ENCODE results near the gene DEFB114. TPM values are rescaled to one million over a fixed set of nuclear protein-coding genes. Genes with fewer than 3 reads are reported as not detected.

Gene DEFB114, protein sequence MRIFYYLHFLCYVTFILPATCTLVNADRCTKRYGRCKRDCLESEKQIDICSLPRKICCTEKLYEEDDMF
- not detected in 2 replicates for total RNA-seq (2014; rRNA removed; shearing (Covaris generic); ENCODE audit: low replicate concordance)

DNA sequence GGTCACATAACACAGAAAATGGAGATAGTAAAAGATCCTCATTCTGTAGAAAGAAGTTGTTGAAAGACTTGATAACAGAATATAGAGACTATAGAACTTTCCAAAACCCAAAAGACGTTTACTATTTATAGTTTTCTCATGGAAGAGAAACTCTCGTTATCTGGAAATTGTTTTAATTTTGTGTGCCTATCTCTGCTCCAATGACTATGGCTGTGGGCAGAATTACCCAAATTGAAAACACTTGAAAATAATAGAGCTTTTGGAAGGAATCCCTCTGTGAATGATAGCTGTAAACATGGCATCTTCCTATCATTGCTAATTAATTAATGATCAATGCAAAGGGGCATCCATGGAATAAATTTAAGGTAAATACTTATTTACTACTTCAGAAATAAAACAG, at the start of gene DEFB114:
Gene DEFB114 (minus strand): TSS at position 101 of the 400 bp plus-strand sequence. CDS start 59 bp downstream, at position 42.
- Histone ChIP-seq H3K9me2 (replicated peaks; ENCODE audit: insufficient read depth, low read length) (no peaks in the 10 kb centered on the region), H3K4me2 (ENCODE audit: low read depth, low read length, poor library complexity, severe bottlenecking) (no peak within 1 kb of the TSS), H3K36me3 (ENCODE audit: insufficient read depth, low read length) (no peaks in the 10 kb centered on the region), H3K4me1 (ENCODE audit: low read length) (no peaks in the 10 kb centered on the region), H3K4me3 (ENCODE audit: low read length) (no peak within 1 kb of the TSS), H3K27me3 (ENCODE audit: low read length) (no peaks in the 10 kb centered on the region), H4K20me1 (ENCODE audit: insufficient read depth, low read depth, low read length) (no peaks in the 10 kb centered on the region), H3K27ac (ENCODE audit: low read length) (no peak within 1 kb of the TSS), H3K9me3 (ENCODE audit: low read length) (no peaks in the 10 kb centered on the region; the same call in 1 of the 2 replicates), H3K79me2 (ENCODE audit: low read length) (no peaks in the 10 kb centered on the region), H2AFZ (ENCODE audit: low read length) (no peak within 1 kb of the TSS), H3K9ac (ENCODE audit: low read length) (no peak within 1 kb of the TSS)
- no peak for DNase-seq

DNA sequence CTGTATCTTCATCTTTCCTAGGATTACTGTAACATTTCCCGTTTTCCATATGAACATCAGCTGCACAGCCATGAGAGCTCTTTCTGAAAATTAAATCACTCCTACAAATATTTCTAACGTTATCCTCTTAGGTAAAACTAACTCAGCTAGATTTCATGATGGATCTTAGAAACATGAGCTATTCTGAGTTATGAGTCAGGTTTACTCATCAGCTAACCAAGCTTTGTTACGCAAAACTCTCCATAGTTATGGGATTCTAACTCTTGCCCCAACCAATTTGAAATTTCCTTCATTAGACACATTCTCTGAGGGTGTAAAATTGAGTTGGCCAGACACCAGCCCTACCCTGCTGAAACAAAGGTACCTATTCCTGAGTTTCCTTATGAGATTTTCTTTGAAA, 43.9 kb upstream of the DEFB114 start:
- H2AFZ ChIP-seq (ENCODE audit: low read length) = no peak overlapping the region
- DNase-seq = no peak
- no peaks in the 10 kb centered on the region for H3K9me3 ChIP-seq (ENCODE audit: low read length)
- no peak overlapping the region for H3K27ac ChIP-seq (ENCODE audit: low read length)
- no peak overlapping the region for H3K4me2 ChIP-seq (ENCODE audit: low read depth, low read length, poor library complexity, severe bottlenecking)
- no peaks in the 10 kb centered on the region for H3K9me2 ChIP-seq (replicated peaks; ENCODE audit: insufficient read depth, low read length)
- H4K20me1 ChIP-seq (ENCODE audit: insufficient read depth, low read depth, low read length) = no peaks in the 10 kb centered on the region
- no peaks in the 10 kb centered on the region for H3K36me3 ChIP-seq (ENCODE audit: insufficient read depth, low read length)
- H3K79me2 ChIP-seq (ENCODE audit: low read length) = no peaks in the 10 kb centered on the region
- no peaks in the 10 kb centered on the region for H3K27me3 ChIP-seq (ENCODE audit: low read length)
- H3K4me3 ChIP-seq (ENCODE audit: low read length) = no peak overlapping the region
- H3K9ac ChIP-seq (ENCODE audit: low read length) = no peak overlapping the region
- H3K4me1 ChIP-seq (ENCODE audit: low read length) = no peaks in the 10 kb centered on the region

DNA sequence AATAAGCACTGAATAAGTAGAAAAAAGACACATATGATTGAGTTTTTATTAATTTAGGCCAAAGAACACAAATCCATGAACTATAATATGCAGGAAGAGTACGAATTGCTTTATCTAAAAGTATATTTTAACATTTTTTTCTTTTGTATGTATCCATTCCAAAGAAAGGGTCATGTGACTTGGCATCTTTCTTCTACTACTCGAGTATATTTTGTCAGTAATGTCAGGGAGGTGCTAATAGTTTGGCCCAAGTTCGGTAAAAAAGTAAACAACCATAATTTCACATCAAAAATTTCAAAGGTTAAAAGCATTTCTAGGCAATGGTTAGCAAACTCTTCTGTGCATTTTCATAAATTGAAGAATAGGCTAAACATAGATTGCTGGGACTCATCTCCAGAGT, 39.2 kb upstream of the DEFB114 start:
- Histone ChIP-seq H4K20me1 (ENCODE audit: insufficient read depth, low read depth, low read length) (no peaks in the 10 kb centered on the region), H2AFZ (ENCODE audit: low read length) (no peak overlapping the region), H3K36me3 (ENCODE audit: insufficient read depth, low read length) (no peaks in the 10 kb centered on the region), H3K4me2 (ENCODE audit: low read depth, low read length, poor library complexity, severe bottlenecking) (no peak overlapping the region), H3K27ac (ENCODE audit: low read length) (no peak overlapping the region), H3K9me3 (ENCODE audit: low read length) (no peaks in the 10 kb centered on the region), H3K27me3 (ENCODE audit: low read length) (no peaks in the 10 kb centered on the region), H3K9me2 (replicated peaks; ENCODE audit: insufficient read depth, low read length) (no peaks in the 10 kb centered on the region), H3K4me3 (ENCODE audit: low read length) (no peak overlapping the region), H3K4me1 (ENCODE audit: low read length) (no peaks in the 10 kb centered on the region), H3K9ac (ENCODE audit: low read length) (no peak overlapping the region), H3K79me2 (ENCODE audit: low read length) (no peaks in the 10 kb centered on the region)
- DNase-seq = no peak

DNA sequence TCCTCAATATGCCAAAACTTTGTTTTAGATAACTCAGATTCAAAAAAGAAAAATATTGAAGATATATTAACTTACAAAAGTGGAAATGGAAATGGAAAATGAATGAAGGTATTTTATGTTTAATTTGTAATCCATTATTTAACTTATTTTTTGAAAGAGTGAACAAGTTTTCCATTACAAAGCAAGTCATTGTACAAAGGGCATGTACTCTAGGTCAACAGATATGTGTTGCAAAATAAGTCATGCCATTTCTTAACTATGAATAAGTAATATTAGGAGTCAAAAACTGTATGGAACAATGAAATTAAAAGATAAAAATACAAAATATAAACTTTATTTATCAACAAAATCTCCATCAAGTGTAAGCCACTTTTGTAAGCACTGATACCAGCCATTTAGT, 31.3 kb upstream of the DEFB114 start:
- Histone ChIP-seq H3K79me2 (ENCODE audit: low read length) (no peaks in the 10 kb centered on the region), H4K20me1 (ENCODE audit: insufficient read depth, low read depth, low read length) (no peaks in the 10 kb centered on the region), H3K4me2 (ENCODE audit: low read depth, low read length, poor library complexity, severe bottlenecking) (no peak overlapping the region), H3K9me2 (replicated peaks; ENCODE audit: insufficient read depth, low read length) (no peaks in the 10 kb centered on the region), H3K36me3 (ENCODE audit: insufficient read depth, low read length) (no peaks in the 10 kb centered on the region), H2AFZ (ENCODE audit: low read length) (no peak overlapping the region), H3K27me3 (ENCODE audit: low read length) (no peaks in the 10 kb centered on the region), H3K9ac (ENCODE audit: low read length) (no peak overlapping the region), H3K27ac (ENCODE audit: low read length) (no peak overlapping the region), H3K4me3 (ENCODE audit: low read length) (no peak overlapping the region), H3K4me1 (ENCODE audit: low read length) (no peaks in the 10 kb centered on the region), H3K9me3 (ENCODE audit: low read length) (peaks cover 4% of the 10 kb centered on the region; the same call in 1 of the 2 replicates)
- no peak for DNase-seq

DNA sequence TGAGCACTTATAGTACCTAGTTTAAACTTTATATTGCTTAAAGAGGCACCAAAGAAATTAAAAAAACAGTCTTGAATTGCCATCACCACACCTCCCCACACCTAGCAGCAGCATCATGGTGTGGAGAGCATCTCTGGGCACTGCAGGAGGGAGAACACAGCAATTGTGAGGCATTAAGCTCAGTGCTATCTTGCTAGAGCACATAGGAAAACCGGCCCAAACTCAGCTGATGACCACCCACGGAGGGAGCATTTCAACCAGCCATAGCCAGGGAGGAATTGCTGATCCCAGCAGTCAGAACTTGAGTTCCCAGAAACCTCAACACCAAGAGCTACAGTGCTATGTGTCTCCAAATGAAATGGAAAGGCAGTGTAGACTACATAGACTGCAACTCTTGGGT, 24.9 kb upstream of the DEFB114 start:
- Histone ChIP-seq H3K9ac (ENCODE audit: low read length) (no peak overlapping the region), H3K4me2 (ENCODE audit: low read depth, low read length, poor library complexity, severe bottlenecking) (no peak overlapping the region), H3K27me3 (ENCODE audit: low read length) (no peaks in the 10 kb centered on the region), H3K9me3 (ENCODE audit: low read length) (peaks cover 10% of the 10 kb centered on the region; the same call in 1 of the 2 replicates), H3K4me1 (ENCODE audit: low read length) (no peaks in the 10 kb centered on the region), H3K36me3 (ENCODE audit: insufficient read depth, low read length) (no peaks in the 10 kb centered on the region), H3K4me3 (ENCODE audit: low read length) (no peak overlapping the region), H2AFZ (ENCODE audit: low read length) (no peak overlapping the region), H3K9me2 (replicated peaks; ENCODE audit: insufficient read depth, low read length) (no peaks in the 10 kb centered on the region; the same call in 1 of the 2 replicates), H4K20me1 (ENCODE audit: insufficient read depth, low read depth, low read length) (no peaks in the 10 kb centered on the region), H3K27ac (ENCODE audit: low read length) (no peak overlapping the region), H3K79me2 (ENCODE audit: low read length) (no peaks in the 10 kb centered on the region)
- no peak for DNase-seq

DNA sequence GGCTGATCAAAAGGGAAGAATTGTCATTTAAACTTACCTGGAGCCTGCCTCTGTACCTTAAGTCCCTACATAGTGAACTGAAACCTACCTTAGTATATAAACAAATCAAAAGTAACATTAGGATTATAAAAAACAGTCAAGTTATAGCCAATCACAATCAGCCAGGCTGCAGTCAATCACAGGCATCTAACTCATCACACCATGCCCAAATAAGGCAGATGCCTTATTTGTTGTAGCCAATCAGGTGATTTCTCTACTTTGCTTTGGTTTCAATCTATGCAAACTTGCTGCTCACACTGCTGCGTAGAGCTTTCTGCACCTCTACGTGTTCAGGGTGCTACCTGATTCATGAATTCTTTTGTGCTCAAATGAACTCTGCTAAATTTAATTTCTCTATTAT, 23.8 kb upstream of the DEFB114 start:
- no peaks in the 10 kb centered on the region for H4K20me1 ChIP-seq (ENCODE audit: insufficient read depth, low read depth, low read length)
- H3K4me1 ChIP-seq (ENCODE audit: low read length) = no peaks in the 10 kb centered on the region
- no peak overlapping the region for H3K4me3 ChIP-seq (ENCODE audit: low read length)
- H3K79me2 ChIP-seq (ENCODE audit: low read length) = no peaks in the 10 kb centered on the region
- no peaks in the 10 kb centered on the region for H3K36me3 ChIP-seq (ENCODE audit: insufficient read depth, low read length)
- peaks cover 10% of the 10 kb centered on the region; the same call in 1 of the 2 replicates for H3K9me3 ChIP-seq (ENCODE audit: low read length)
- no peak overlapping the region for H3K4me2 ChIP-seq (ENCODE audit: low read depth, low read length, poor library complexity, severe bottlenecking)
- H3K9me2 ChIP-seq (replicated peaks; ENCODE audit: insufficient read depth, low read length) = no peaks in the 10 kb centered on the region; the same call in 1 of the 2 replicates
- no peak overlapping the region for H3K9ac ChIP-seq (ENCODE audit: low read length)
- no peaks in the 10 kb centered on the region for H3K27me3 ChIP-seq (ENCODE audit: low read length)
- no peak overlapping the region for H3K27ac ChIP-seq (ENCODE audit: low read length)
- no peak overlapping the region for H2AFZ ChIP-seq (ENCODE audit: low read length)
- DNase-seq = no peak

DNA sequence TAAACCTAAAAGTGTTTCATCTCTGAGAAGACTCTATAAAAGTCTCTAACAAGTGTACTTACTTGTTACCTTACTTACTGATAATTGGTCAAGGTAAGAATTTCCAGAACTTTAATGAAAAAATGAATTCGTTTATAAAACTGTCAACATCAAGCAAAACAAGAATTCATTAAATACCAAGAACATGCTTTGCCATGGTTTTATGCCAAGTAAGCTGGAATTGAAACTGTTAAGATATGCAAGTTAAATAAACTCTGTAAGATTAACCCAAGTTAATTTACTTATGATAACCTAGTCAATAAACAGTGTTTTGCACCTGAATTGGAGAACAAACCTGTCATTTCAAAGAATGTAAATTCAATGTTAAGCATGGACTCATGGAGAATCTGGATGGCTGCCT, 22.6 kb upstream of the DEFB114 start:
- Histone ChIP-seq H3K9me3 (ENCODE audit: low read length) (peaks cover 10% of the 10 kb centered on the region; the same call in 1 of the 2 replicates), H3K27ac (ENCODE audit: low read length) (no peak overlapping the region), H3K9ac (ENCODE audit: low read length) (no peak overlapping the region), H3K9me2 (replicated peaks; ENCODE audit: insufficient read depth, low read length) (no peaks in the 10 kb centered on the region; the same call in 1 of the 2 replicates), H3K36me3 (ENCODE audit: insufficient read depth, low read length) (no peaks in the 10 kb centered on the region), H3K79me2 (ENCODE audit: low read length) (no peaks in the 10 kb centered on the region), H3K4me3 (ENCODE audit: low read length) (no peak overlapping the region), H3K4me2 (ENCODE audit: low read depth, low read length, poor library complexity, severe bottlenecking) (no peak overlapping the region), H3K4me1 (ENCODE audit: low read length) (no peaks in the 10 kb centered on the region), H4K20me1 (ENCODE audit: insufficient read depth, low read depth, low read length) (no peaks in the 10 kb centered on the region), H2AFZ (ENCODE audit: low read length) (no peak overlapping the region), H3K27me3 (ENCODE audit: low read length) (no peaks in the 10 kb centered on the region)
- DNase-seq = no peak

DNA sequence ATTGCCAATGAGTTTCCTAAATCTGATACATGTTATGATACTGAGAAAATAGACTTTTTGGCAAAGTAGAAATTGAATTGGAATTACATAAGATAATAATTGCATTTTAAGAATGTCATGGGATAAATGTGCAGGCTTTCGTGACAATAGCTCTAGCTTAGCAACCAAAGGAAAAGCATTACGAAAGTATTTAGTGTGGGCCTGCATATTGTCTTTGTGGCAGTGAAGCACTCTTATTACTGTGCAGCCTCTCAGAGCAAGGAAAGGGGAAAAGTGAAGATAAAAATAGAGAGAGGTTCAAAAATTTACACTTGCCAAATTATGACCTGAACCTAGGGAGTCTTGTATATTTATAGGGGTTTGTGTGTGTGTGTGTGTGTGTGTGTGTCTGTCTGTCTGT, 18.1 kb upstream of the DEFB114 start:
- Histone ChIP-seq H3K36me3 (ENCODE audit: insufficient read depth, low read length) (no peaks in the 10 kb centered on the region), H3K27ac (ENCODE audit: low read length) (no peak overlapping the region), H3K9me3 (ENCODE audit: low read length) (peaks cover 6% of the 10 kb centered on the region; the same call in 1 of the 2 replicates), H3K79me2 (ENCODE audit: low read length) (no peaks in the 10 kb centered on the region), H3K4me1 (ENCODE audit: low read length) (no peaks in the 10 kb centered on the region), H3K4me3 (ENCODE audit: low read length) (no peak overlapping the region), H3K27me3 (ENCODE audit: low read length) (no peaks in the 10 kb centered on the region), H4K20me1 (ENCODE audit: insufficient read depth, low read depth, low read length) (no peaks in the 10 kb centered on the region), H2AFZ (ENCODE audit: low read length) (no peak overlapping the region), H3K9me2 (replicated peaks; ENCODE audit: insufficient read depth, low read length) (no peaks in the 10 kb centered on the region; the same call in 1 of the 2 replicates), H3K9ac (ENCODE audit: low read length) (no peak overlapping the region), H3K4me2 (ENCODE audit: low read depth, low read length, poor library complexity, severe bottlenecking) (no peak overlapping the region)
- no peak for DNase-seq

Data from Karpas-422 (cell line).